ENCODE measurements around the gene HSPH1. TPM values are rescaled to one million over a fixed set of nuclear protein-coding genes. Genes with fewer than 3 reads are reported as not detected.

Gene HSPH1
- total RNA-seq, 1 experiment from 2014 or later: 98.4 TPM

- in situ Hi-C loops (cut with HindIII; ENCODE audit: low sequenced_read_pairs): no loop called here
- DNase-seq (ENCODE audit: low spot score): peak; percentile 3
Measured at GRCh38 chr13:31138515-31138914, 23.2 kb downstream of the HSPH1 start.

GRCh38 chr13:31136724-31137123 is 25.0 kb downstream of the HSPH1 start:
- in situ Hi-C loops (cut with HindIII; ENCODE audit: low sequenced_read_pairs): no loop called here
- no peak for DNase-seq (ENCODE audit: low spot score)

- no peak for DNase-seq (ENCODE audit: low spot score)
- in situ Hi-C loops (cut with HindIII; ENCODE audit: low sequenced_read_pairs): no loop called here
Measured at GRCh38 chr13:31134039-31134711, 27.5 kb downstream of the HSPH1 start.

DNA sequence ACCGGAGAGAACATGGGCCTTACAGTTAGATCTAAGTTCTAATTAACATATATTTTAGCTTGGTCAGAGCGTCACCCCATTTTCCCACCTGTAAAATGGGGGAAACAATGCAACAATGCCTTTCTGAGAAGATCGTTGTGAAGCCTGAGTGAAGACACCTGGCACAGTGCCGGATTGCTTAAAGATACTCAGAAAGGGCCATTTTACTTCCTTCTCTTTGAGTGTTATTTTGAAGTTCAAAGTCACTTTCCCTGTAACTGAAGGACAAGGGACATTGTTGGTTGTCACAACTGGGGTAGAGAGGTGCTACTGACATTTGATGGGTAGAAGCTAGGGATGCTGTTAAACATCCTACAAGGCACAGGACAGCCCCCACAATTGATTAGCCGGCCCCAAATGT is 28.1 kb downstream of the HSPH1 start:
- DNase-seq (ENCODE audit: low spot score): no peak
- in situ Hi-C loops (cut with HindIII; ENCODE audit: low sequenced_read_pairs): no loop called here

GRCh38 chr13:31131470-31131961 is 30.2 kb downstream of the HSPH1 start:
- in situ Hi-C loops (cut with HindIII; ENCODE audit: low sequenced_read_pairs): no loop called here
- no peak for DNase-seq (ENCODE audit: low spot score)

DNA sequence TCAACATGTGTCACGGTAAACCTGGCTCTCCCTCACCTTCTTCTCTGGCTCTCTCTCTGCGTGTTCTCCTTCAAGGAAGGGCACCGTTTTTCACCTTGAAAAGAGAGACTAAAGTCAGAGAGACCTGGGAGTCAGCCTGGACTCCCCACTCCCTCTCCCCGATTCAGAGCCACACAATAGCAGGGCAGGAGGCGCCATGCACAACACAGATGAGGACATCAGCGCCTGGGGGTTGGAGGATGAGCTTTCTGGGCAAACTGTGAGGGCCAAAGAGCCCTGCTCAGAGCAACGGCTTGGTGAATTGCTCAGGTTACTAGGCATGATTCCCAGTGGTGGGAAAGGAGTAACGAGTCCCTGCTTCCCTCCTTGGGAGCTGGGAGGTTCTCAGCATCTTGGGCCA is 32.3 kb downstream of the HSPH1 start:
- in situ Hi-C loops (cut with HindIII; ENCODE audit: low sequenced_read_pairs): no loop called here
- no peak for DNase-seq (ENCODE audit: low spot score)

GRCh38 chr13:31124204-31124603 is 37.5 kb downstream of the HSPH1 start:
- in situ Hi-C loops (cut with HindIII; ENCODE audit: low sequenced_read_pairs): no loop called here
- no peak for DNase-seq (ENCODE audit: low spot score)

DNA sequence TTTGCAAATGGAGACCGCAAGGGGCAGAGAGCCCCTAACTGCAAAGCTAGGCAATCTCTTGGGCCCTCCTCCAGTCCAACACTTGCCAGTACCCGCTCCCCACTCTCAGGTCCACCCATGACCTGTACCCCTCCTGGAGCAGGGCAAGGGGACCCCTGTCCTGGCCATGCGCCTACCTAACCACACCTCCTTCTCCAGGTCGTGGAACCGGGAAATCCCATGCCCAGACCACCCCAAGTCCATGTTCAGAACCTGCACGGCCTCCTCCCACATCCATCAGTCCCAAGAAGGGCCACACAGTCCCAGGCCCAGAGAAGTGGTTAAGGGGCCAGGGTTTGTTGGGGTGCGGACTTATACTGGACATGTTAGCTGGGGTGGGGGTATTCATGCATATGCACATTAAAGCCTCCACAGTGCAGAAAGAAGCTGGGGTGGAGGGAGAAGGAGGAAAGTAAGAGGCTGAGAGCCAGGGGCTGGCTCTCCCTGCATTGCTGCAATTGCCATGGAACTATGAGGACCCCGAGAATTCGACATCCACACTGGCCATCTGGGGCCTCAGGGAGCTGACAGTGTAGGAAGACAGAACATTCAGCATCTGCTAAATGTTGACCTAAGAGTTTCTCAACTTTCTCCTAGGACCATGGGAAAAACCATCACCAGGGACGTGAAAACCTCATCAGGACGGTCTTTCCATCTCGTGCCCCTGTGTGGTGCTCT is 39.0 kb downstream of the HSPH1 start:
- DNase-seq (ENCODE audit: low spot score): no peak
- in situ Hi-C loops (cut with HindIII; ENCODE audit: low sequenced_read_pairs): no loop called here

DNA sequence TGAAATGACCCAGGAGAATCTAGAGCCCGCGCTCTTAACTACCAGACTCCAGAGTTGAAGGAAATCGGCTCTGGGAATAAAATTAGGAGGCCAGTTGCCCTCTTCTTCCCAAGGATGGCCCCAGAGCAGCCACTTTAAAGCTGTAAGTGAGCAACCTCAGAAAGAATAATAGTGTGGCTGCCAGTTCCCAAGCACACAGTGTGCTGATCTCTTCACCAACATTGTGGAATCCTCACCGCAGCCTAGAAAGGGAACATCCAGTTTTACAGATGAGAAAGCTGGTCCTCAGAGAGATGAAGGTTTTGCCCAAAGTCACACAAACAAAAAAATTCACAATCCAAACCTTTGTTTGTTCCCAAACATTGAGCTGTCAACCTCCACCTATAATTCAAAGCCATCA is 39.6 kb downstream of the HSPH1 start:
- DNase-seq (ENCODE audit: low spot score): no peak
- in situ Hi-C loops (cut with HindIII; ENCODE audit: low sequenced_read_pairs): no loop called here

DNA sequence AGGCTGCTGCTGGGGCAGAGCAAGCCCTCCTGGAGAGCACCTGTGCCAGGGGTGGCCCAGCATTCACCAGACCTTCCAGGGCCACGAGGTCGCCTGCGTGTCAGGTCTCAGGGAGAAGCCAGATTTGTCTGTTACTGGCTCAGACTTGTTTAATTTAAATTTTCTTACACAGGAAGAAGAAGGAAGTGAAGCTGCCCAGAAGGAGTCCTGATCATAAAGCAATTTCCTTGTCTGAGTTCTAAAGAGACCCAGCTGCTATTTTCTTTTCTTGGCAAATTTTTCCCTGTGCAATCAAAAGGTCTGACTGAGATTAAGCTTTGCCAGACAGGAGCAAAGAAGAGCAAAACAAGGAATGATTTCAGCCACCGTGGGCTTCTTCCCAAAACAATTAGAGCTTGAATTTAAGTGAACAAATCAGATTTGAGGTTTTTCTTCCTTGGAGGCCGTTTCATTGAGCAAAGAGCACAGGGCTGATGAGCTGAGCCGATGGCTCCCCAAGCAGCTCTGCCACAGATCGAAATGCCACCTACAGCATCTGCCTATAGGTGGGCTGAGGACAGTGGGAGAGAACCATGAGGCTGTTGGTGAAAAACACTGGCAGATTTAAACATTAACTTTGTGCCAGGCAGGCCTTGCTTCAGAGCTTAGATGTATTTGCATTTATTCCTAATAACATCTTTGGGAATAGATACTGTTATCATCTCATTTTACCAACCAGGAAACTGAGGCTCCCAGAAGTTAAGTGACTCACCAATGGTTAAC is 40.1 kb downstream of the HSPH1 start:
- in situ Hi-C loops (cut with HindIII; ENCODE audit: low sequenced_read_pairs): no loop called here

GRCh38 chr13:31119966-31120700 is 41.6 kb downstream of the HSPH1 start:
- no peak for DNase-seq (ENCODE audit: low spot score)
- in situ Hi-C loops (cut with HindIII; ENCODE audit: low sequenced_read_pairs): no loop called here

More for the DNA sequence above, 40.1 kb downstream of the HSPH1 start:
- DNase-seq (ENCODE audit: low spot score): no peak

DNA sequence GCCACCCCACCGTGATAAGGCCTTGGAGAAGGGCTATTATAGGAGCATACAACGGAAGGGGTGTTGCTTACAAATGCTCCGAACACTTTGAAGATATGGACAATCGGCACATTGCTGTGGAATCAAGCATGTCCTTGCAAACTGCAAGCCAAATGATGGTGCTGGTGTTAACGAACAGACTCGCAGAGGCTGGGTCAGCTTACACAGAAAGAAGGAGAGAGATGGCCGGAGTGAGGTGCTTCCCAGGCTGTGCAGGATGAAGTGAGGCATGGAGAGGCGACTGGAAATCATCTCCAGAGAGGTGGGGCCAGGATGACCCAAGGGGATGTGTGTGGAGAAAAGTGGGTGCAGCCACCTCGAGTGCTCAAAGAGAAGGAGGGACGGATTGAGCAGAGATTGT is 42.2 kb downstream of the HSPH1 start:
- in situ Hi-C loops (cut with HindIII; ENCODE audit: low sequenced_read_pairs): no loop called here
- no peak for DNase-seq (ENCODE audit: low spot score)

DNA sequence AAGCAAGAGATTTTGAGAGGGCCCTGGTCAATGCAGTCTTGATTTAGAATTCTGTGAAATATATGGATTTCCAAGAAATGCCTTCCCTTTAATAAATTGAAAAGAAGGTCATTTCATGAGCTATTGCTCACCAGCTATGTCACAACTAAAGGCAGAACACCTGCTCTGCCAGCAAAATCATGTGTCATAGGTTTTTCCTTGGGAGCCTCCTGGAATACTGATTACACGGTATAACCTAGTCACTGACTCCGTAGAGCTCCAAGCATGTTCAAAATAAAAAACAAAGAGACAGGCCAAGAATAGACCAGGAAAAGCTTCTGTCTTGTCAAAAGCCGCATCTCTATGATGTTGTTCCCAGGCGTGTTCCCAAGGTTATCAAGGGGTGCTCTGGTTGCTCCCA is 45.5 kb downstream of the HSPH1 start:
- in situ Hi-C loops (cut with HindIII; ENCODE audit: low sequenced_read_pairs): no loop called here
- DNase-seq (ENCODE audit: low spot score): no peak

DNA sequence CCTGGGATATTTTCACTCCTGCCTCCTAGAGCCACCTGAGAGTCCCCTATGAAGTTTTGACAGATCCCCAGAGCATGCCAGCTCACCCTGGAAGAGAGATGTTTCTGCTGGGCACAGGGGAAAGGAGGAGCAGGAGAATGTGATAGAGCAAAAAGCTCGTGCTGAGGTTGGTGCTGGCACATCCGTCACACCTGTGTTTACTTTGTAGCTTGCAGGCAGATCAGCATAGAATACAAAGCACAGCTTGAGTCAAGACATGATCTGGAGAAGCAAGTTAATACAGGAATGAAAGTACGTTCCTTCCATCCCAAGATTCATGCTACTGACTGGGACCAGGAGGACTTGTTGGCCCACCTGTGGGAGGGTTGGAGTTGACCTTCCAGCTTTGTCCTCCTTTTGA is 46.1 kb downstream of the HSPH1 start:
- in situ Hi-C loops (cut with HindIII; ENCODE audit: low sequenced_read_pairs): no loop called here
- DNase-seq (ENCODE audit: low spot score): no peak

GRCh38 chr13:31114641-31115040 is 47.1 kb downstream of the HSPH1 start:
- in situ Hi-C loops (cut with HindIII; ENCODE audit: low sequenced_read_pairs): no loop called here

DNA sequence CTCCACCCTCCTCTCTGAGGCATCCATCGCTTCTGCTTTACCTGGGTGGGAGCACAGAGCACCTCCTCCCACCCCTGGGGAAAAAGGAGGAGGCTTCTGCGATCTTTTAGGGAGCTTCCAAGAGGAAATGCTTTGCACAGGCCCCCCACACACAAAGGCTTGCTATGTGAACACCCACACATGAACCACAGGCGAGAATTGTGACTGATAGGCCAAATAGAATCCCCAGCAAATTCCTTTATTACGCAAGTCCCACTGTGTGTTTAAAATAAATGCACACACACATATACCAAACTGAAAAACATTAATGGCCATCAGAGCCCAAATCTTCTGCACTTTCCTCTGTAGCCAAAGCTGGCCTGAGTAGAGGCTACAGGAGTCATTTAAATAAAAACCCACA is 50.6 kb downstream of the HSPH1 start:
- in situ Hi-C loops (cut with HindIII; ENCODE audit: low sequenced_read_pairs): no loop called here
- no peak for DNase-seq (ENCODE audit: low spot score)

More at GRCh38 chr13:31114641-31115040, 47.1 kb downstream of the HSPH1 start:
- DNase-seq (ENCODE audit: low spot score): no peak

GRCh38 chr13:31110617-31111016 is 51.1 kb downstream of the HSPH1 start:
- no peak for DNase-seq (ENCODE audit: low spot score)
- in situ Hi-C loops (cut with HindIII; ENCODE audit: low sequenced_read_pairs): no loop called here

DNA sequence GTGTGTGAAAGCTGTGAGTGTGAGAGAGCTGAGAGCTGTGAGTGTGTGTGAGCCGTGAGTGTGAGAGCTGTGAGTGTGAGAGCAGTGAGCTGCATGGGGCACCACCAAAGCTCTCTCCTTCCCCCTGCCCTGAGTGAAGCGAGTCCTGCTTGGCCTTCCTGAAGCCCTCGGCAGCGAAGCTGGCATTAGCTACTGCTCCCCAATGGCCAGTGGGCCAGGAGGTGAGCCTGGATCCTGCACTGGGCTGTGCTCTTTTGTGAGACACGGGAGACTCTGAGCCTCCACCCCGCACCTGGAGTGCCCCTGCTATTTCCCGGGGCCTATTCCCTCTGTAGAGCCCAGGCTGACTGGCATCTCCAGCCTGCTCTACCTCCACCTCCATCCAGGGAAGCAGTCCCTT is 51.5 kb downstream of the HSPH1 start:
- DNase-seq (ENCODE audit: low spot score): no peak
- in situ Hi-C loops (cut with HindIII; ENCODE audit: low sequenced_read_pairs): no loop called here

- in situ Hi-C loops (cut with HindIII; ENCODE audit: low sequenced_read_pairs): no loop called here
- DNase-seq (ENCODE audit: low spot score): no peak
Measured at GRCh38 chr13:31107109-31107508, 54.6 kb downstream of the HSPH1 start.
